Transverse colon (tissue), 4 donors: ENCODE measurements around the gene ABCC1. TPM values are rescaled to one million over a fixed set of nuclear protein-coding genes. Genes with fewer than 3 reads are reported as not detected.

Experiments used
- DNase-seq: peaks from one replicate; pipeline ENCODE4 v3.0.0-alpha.2; 2019
- H3K27ac ChIP-seq, 4 donors: fragments of 200-600 bp; sonication (generic); 2 replicates each; pipeline ENCODE4 v1.5.1; 2016 to 2018; ENCODE audit warnings: inconsistent platforms in 4 of 4
- H3K27me3 ChIP-seq: fragments of 200-600 bp; sonication (generic); 2 replicates; pipeline ENCODE4 v1.5.1; 2017; ENCODE audit warnings: inconsistent platforms
- H3K36me3 ChIP-seq, 4 donors: fragments of 200-600 bp; sonication (generic); 2 replicates each; pipeline ENCODE4 v1.5.1; 2017 to 2019; ENCODE audit warnings: inconsistent platforms in 4 of 4
- H3K4me1 ChIP-seq, 4 donors: fragments of 200-600 bp; sonication (generic); 2 replicates each; pipeline ENCODE4 v1.5.1; 2017 to 2020; ENCODE audit warnings: inconsistent platforms in 4 of 4
- H3K4me3 ChIP-seq, 4 donors: fragments of 200-600 bp; sonication (generic); 1 replicate in 1 of 4; 2 replicates in 3 of 4; pipeline versions ENCODE4 v1.5.1 to v1.6.1; 2017 to 2019; ENCODE audit warnings: inconsistent platforms in 4 of 4
- H3K9me3 ChIP-seq, 2 donors: fragments of 200-600 bp; sonication (generic); 2 replicates each; pipeline ENCODE4 v1.5.1; 2017 to 2019; ENCODE audit warnings: inconsistent platforms in 2 of 2
- EP300 ChIP-seq: sonication (generic); formaldehyde crosslinking; IDR thresholded peaks from one replicate; pipeline ENCODE4 v1.6.1; 2017; ENCODE audit warnings: antibody characterized with exemption, low read depth
- POLR2A ChIP-seq: fragments of 450-650 bp; IDR thresholded peaks from one replicate; pipeline ENCODE4 v1.6.1; 2016; ENCODE audit warnings: antibody characterized with exemption, mild to moderate bottlenecking, moderate library complexity
- POLR2AphosphoS5 ChIP-seq, 3 donors: sonication (generic); formaldehyde crosslinking; IDR thresholded peaks; one replicate each; pipeline ENCODE4 v1.6.1; 2016; ENCODE audit warnings: antibody characterized with exemption in 3 of 3
- WGBS, 2 donors: methylation state at CpG; one replicate each; pipeline ENCODE4 v1.1.5; 2018; ENCODE audit warnings: low coverage in 1 of 2; 5-methylcytosine and 5-hydroxymethylcytosine counted together
- in situ Hi-C, 4 donors: fragments of 200-750 bp; cut with MboI; loops; one replicate each; pipeline versions ENCODE4 v1.15.0 to v1.15.1; 2017; ENCODE audit warnings: low sequenced_read_pairs in 3 of 4, low pct_ligation_motif_present in 1 of 4, low pct_unique_long_range_greater_than_20kb in 1 of 4
- intact Hi-C: fragments of 100-400 bp; cut with DNase I; formaldehyde crosslinking; loops from one replicate; pipeline ENCODE4 v1.15.1; 2023; ENCODE audit warnings: low total_unique reads
- total RNA-seq, 4 donors: library from RNA; depleted of rRNA; stranded (reverse); fragments of >200 nt; gene quantifications; one replicate each; pipeline ENCODE4 v1.1.0, GENCODE V29; 2016
- TF ChIP-seq, protein P1 (sequence below), 5 experiments: fragments of 200-600 bp in 3 of 5; fragments of 450-650 bp in 2 of 5; sonication (generic) in 3 of 5; IDR thresholded peaks; 1 replicate in 2 of 5; 2 replicates in 3 of 5; pipeline ENCODE4 v1.5.1; 2016 to 2017; ENCODE audit warnings: antibody characterized with exemption in 5 of 5, inconsistent platforms in 3 of 5, mild to moderate bottlenecking in 2 of 5, moderate library complexity in 1 of 5

The ABCC1 gene
- total RNA-seq, 4 donors from 2014 or later: 17.1 to 67.3 (median 36.9) TPM

- no peak overlapping the region for H3K4me3 ChIP-seq
- H3K4me1 ChIP-seq: no peaks in the 10 kb centered on the region
- intact Hi-C loops (no loop called here), in situ Hi-C loops (no loop called here)
- H3K27ac ChIP-seq: no peak overlapping the region
- no peak for DNase-seq
- peaks cover 0 to 4% (median 0%) of the 10 kb centered on the region in 4 donors for H3K36me3 ChIP-seq
- WGBS, 2 donors: 83% methylated on average over 3 of the region's 4 CpGs; no CpG with 5 or more reads in 1 of the 2 donors
- H3K27me3 ChIP-seq: no peaks in the 10 kb centered on the region
- no peaks in the 10 kb centered on the region for H3K9me3 ChIP-seq
- TF ChIP-seq, protein P1, sequence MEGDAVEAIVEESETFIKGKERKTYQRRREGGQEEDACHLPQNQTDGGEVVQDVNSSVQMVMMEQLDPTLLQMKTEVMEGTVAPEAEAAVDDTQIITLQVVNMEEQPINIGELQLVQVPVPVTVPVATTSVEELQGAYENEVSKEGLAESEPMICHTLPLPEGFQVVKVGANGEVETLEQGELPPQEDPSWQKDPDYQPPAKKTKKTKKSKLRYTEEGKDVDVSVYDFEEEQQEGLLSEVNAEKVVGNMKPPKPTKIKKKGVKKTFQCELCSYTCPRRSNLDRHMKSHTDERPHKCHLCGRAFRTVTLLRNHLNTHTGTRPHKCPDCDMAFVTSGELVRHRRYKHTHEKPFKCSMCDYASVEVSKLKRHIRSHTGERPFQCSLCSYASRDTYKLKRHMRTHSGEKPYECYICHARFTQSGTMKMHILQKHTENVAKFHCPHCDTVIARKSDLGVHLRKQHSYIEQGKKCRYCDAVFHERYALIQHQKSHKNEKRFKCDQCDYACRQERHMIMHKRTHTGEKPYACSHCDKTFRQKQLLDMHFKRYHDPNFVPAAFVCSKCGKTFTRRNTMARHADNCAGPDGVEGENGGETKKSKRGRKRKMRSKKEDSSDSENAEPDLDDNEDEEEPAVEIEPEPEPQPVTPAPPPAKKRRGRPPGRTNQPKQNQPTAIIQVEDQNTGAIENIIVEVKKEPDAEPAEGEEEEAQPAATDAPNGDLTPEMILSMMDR (IDR thresholded peaks at IDR 0.05): no peak
These were observed 235.7 kb downstream of the ABCC1 start for GRCh38 chr16:16185095-16185494.

DNA sequence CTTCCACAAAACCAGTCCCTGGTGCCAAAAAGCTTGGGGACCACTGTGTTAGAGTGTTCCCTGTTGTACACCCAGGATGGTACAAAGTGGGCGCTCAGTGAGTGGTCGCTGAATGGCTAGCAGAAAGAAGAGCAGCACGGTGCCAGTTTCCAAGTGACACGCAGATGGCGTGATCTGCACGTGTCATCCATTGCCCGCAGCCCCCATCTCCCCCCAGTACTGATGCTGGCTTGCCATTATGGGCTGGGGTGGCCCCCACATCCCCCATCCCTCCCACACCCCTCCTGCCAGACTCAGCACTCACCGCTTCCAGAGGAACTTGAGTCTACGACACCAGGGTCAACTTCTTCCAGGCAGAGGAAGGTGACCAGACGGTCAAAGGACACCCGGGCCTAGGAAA is 237.4 kb downstream of the ABCC1 start:
- H3K4me1 ChIP-seq: no peaks in the 10 kb centered on the region
- H3K36me3 ChIP-seq: peaks cover 0 to 4% (median 0%) of the 10 kb centered on the region in 4 donors
- no peaks in the 10 kb centered on the region for H3K27me3 ChIP-seq
- intact Hi-C loops: no loop called here
- TF ChIP-seq POLR2A (no peak), POLR2AphosphoS5 (IDR thresholded peaks at IDR 0.05) (no peak), EP300 (no peak)
- TF ChIP-seq, protein P1 (IDR thresholded peaks at IDR 0.05): no peak
- 95% methylated on average over 11 of the region's 11 CpGs; no CpG with 5 or more reads in 1 of the 2 donors for WGBS, 2 donors
- in situ Hi-C loops: no loop called here
- no peak overlapping the region for H3K4me3 ChIP-seq
- no peak overlapping the region for H3K27ac ChIP-seq
- H3K9me3 ChIP-seq: no peaks in the 10 kb centered on the region
- no peak for DNase-seq

DNA sequence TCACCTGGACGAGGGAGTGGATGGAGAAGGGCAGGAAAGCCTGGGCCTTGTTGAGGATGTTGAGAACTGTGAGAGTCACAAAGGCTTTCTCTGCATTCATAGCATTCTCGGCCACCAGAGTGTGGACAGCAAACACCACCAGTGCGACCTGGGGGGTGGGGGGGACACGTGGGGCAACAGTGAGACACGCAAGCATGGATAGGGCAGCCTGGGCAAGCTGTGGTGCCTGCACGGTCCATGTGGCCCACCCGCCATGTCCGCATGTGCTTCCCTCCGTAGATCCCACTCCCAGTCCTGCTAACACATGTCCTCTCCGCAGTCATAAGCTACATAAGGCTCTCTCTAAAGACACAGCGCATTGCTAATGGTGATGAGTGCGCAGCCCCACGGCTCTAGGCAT is 239.4 kb downstream of the ABCC1 start:
- 85% methylated on average over 13 of the region's 13 CpGs; no CpG with 5 or more reads in 1 of the 2 donors for WGBS, 2 donors
- intact Hi-C loops: no loop called here
- in situ Hi-C loops: no loop called here

GRCh38 chr16:16189842-16190241 is 240.4 kb downstream of the ABCC1 start:
- no peak for DNase-seq
- WGBS, 2 donors: 87% methylated on average over 8 of the region's 8 CpGs; no CpG with 5 or more reads in 1 of the 2 donors
- no peak overlapping the region for H3K27ac ChIP-seq
- in situ Hi-C loops (no loop called here), intact Hi-C loops (no loop called here)
- no peaks in the 10 kb centered on the region for H3K27me3 ChIP-seq
- H3K4me3 ChIP-seq: no peak overlapping the region
- no peaks in the 10 kb centered on the region for H3K4me1 ChIP-seq
- peaks cover 0 to 4% (median 0%) of the 10 kb centered on the region in 4 donors for H3K36me3 ChIP-seq
- no peak for TF ChIP-seq POLR2AphosphoS5 (IDR thresholded peaks at IDR 0.05)
- TF ChIP-seq, protein P1 (IDR thresholded peaks at IDR 0.05): no peak
- no peak for TF ChIP-seq EP300
- TF ChIP-seq POLR2A: no peak
- H3K9me3 ChIP-seq: no peaks in the 10 kb centered on the region

More for the DNA sequence above, 239.4 kb downstream of the ABCC1 start:
- TF ChIP-seq POLR2AphosphoS5 (IDR thresholded peaks at IDR 0.05): no peak
- no peak for TF ChIP-seq EP300
- TF ChIP-seq POLR2A: no peak
- TF ChIP-seq, protein P1 (IDR thresholded peaks at IDR 0.05): no peak
- no peaks in the 10 kb centered on the region for H3K27me3 ChIP-seq
- H3K4me3 ChIP-seq: no peak overlapping the region
- no peak for DNase-seq
- peaks cover 0 to 4% (median 0%) of the 10 kb centered on the region in 4 donors for H3K36me3 ChIP-seq
- H3K4me1 ChIP-seq: no peaks in the 10 kb centered on the region
- no peak overlapping the region for H3K27ac ChIP-seq
- no peaks in the 10 kb centered on the region for H3K9me3 ChIP-seq
